ENCODE measurements around the gene NRXN2.
A peak's percentile ranks its signal among the peaks of the same experiment; 100 is the strongest.

Gene NRXN2

DNA sequence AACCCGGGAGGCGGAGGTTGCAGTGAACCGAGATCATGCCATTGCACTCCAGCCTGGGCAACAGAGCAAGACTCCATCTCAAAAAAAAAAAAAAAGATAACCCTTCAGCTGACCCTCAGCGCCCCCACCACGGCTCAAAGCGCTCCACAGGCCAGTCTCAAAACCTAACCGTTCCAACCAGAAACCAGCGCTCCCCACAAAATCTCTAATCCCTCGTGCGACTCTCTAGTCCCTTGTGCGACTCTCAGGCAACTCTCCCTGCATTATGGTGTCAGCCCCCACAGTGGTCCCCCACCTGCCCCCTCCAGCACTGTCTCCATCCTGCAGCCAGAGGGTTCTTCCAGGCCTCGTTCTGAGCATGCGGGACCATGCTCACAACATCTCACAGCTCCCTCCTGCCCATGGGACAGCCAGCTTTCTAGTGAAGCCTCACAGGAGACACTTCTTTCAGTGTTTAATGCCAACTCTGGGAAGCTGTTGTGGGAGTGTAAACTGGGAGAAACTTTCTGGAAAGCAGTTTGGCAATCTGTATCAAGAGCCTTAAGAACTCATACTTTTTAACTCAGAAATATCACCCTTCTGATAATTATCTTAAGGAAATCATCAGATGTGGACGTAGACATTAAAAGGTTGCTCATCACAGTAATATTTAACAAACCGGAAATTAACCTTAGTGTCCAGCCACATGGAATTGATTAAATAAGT lies 25.1 kb upstream of the NRXN2 start:
- Histone ChIP-seq H3K36me3 (replicated peaks in 1 of 2; ENCODE audit: control insufficient read depth in 2 of 2, insufficient read depth in 2 of 2, low read length in 2 of 2) (no peaks in the 10 kb centered on the region), H4K91ac (ENCODE audit: low read depth, low read length, poor library complexity) (no peak overlapping the region), H3K4me3 (ENCODE audit: low read length in 2 of 2) (no peak overlapping the region), H4K8ac (ENCODE audit: low read depth, low read length) (no peak overlapping the region), H2BK15ac (ENCODE audit: low read length) (no peak overlapping the region), H2BK12ac (ENCODE audit: low read length) (no peak overlapping the region), H3K27me3 (ENCODE audit: control insufficient read depth in 3 of 3, insufficient read depth in 3 of 3, low read depth in 1 of 3, low read length in 3 of 3) (peaks cover 12 to 27% (median 21%) of the 10 kb centered on the region in 3 experiments), H2BK5ac (ENCODE audit: low read length) (no peak overlapping the region), H3K79me1 (ENCODE audit: low read depth, low read length) (peaks cover 5% of the 10 kb centered on the region), H3K14ac (ENCODE audit: low read length) (no peak overlapping the region), H3K23ac (ENCODE audit: low read depth, low read length, poor library complexity) (no peak overlapping the region), H2BK120ac (ENCODE audit: low read depth, low read length) (no peak overlapping the region), H3K9me3 (replicated peaks in 1 of 2; ENCODE audit: control insufficient read depth in 2 of 2, insufficient read depth in 1 of 2, low read depth in 1 of 2, low read length in 2 of 2) (peaks cover 0 to 6% of the 10 kb centered on the region in 2 donors), H3K4me1 (ENCODE audit: control insufficient read depth in 2 of 2, insufficient read depth in 1 of 2, low read depth in 1 of 2, low read length in 2 of 2) (peaks cover 12 to 25% of the 10 kb centered on the region in 2 donors), H3K18ac (ENCODE audit: low read length) (peak overlapping the region; percentile 44), H3K4ac (ENCODE audit: low read length) (no peak overlapping the region), H3K27ac (replicated peaks; ENCODE audit: low read length) (no peak overlapping the region), H2AFZ (ENCODE audit: low read length) (no peak overlapping the region), H2AK5ac (ENCODE audit: low read depth, low read length) (no peak overlapping the region), H3K9ac (ENCODE audit: low read depth, low read length, poor library complexity) (no peak overlapping the region), H3K4me2 (ENCODE audit: insufficient read depth, low read length, poor library complexity, severe bottlenecking) (no peak overlapping the region)
- DNase-seq (ENCODE audit: low spot score): no peak
- no CpG with 5 or more reads among the region's 15 CpGs for WGBS, 2 donors (ENCODE audit: extremely low coverage in 2 of 2, insufficient read length in 2 of 2, insufficient replicate concordance in 1 of 2)

GRCh38 chr11:64746486-64746885 lies 23.5 kb upstream of the NRXN2 start:
- Histone ChIP-seq H3K14ac (ENCODE audit: low read length) (no peak overlapping the region), H2BK12ac (ENCODE audit: low read length) (no peak overlapping the region), H3K27ac (replicated peaks; ENCODE audit: low read length) (no peak overlapping the region), H2AFZ (ENCODE audit: low read length) (no peak overlapping the region), H3K9me3 (replicated peaks in 1 of 2; ENCODE audit: control insufficient read depth in 2 of 2, insufficient read depth in 1 of 2, low read depth in 1 of 2, low read length in 2 of 2) (peaks cover 0 to 6% of the 10 kb centered on the region in 2 donors), H2AK5ac (ENCODE audit: low read depth, low read length) (peak overlapping the region; percentile 94), H4K91ac (ENCODE audit: low read depth, low read length, poor library complexity) (no peak overlapping the region), H2BK15ac (ENCODE audit: low read length) (no peak overlapping the region), H3K36me3 (replicated peaks in 1 of 2; ENCODE audit: control insufficient read depth in 2 of 2, insufficient read depth in 2 of 2, low read length in 2 of 2) (no peaks in the 10 kb centered on the region), H3K4ac (ENCODE audit: low read length) (peak overlapping the region; percentile 76), H3K79me1 (ENCODE audit: low read depth, low read length) (peaks cover 5% of the 10 kb centered on the region), H2BK120ac (ENCODE audit: low read depth, low read length) (no peak overlapping the region), H3K18ac (ENCODE audit: low read length) (no peak overlapping the region), H2BK5ac (ENCODE audit: low read length) (no peak overlapping the region), H4K8ac (ENCODE audit: low read depth, low read length) (no peak overlapping the region), H3K4me1 (ENCODE audit: control insufficient read depth in 2 of 2, insufficient read depth in 1 of 2, low read depth in 1 of 2, low read length in 2 of 2) (peaks cover 24 to 25% of the 10 kb centered on the region in 2 donors), H3K27me3 (ENCODE audit: control insufficient read depth in 3 of 3, insufficient read depth in 3 of 3, low read depth in 1 of 3, low read length in 3 of 3) (peaks cover 27 to 43% (median 37%) of the 10 kb centered on the region in 3 experiments), H3K23ac (ENCODE audit: low read depth, low read length, poor library complexity) (no peak overlapping the region), H3K4me3 (ENCODE audit: low read length in 2 of 2) (no peak overlapping the region), H3K9ac (ENCODE audit: low read depth, low read length, poor library complexity) (no peak overlapping the region), H3K4me2 (ENCODE audit: insufficient read depth, low read length, poor library complexity, severe bottlenecking) (no peak overlapping the region)
- no CpG with 5 or more reads among the region's 10 CpGs for WGBS, 2 donors (ENCODE audit: extremely low coverage in 2 of 2, insufficient read length in 2 of 2, insufficient replicate concordance in 1 of 2)
- DNase-seq (ENCODE audit: low spot score): no peak

DNA sequence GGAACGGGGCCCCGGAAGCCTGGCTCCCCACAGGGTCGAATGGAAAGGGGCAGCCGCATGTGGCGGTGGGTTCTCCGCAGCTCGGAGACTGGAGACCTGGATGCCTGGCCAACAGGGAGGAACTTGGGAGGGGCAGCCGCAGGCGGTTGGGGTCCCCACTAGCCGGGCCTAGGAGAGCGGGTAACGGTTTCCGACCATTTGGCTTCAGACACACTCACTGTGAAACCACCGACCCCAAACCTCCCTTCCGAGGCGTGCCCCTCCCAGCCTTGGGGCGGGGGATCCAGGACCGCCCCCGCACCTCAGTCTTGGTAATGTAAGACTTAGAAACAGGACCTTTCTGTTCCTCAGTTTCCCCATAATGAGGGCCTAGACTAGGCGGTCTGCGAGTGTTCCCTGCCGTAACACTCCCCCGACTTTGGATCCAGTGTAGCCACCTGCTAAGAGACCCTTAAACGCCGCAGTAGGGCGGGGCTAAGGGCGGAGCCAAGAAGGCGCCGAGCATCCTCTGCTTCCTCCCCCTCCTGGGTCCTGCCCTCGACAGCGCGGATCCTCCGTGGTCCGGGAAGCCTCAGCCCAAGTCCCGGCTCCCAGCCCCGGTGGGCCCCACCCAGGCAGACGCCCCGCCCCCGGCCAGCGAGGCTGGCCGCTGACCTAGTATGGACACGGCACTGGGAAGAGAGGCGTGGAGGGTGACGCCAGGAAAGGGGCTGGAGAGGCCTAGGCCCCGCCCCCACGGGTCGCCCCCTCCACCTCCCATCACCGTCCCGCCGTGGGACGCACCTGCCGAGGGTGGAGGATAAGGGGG lies 22.7 kb upstream of the NRXN2 start:
- Histone ChIP-seq H2BK12ac (ENCODE audit: low read length) (no peak overlapping the region), H3K4me1 (ENCODE audit: control insufficient read depth in 2 of 2, insufficient read depth in 1 of 2, low read depth in 1 of 2, low read length in 2 of 2) (peaks cover 24 to 25% of the 10 kb centered on the region in 2 donors), H3K79me1 (ENCODE audit: low read depth, low read length) (peaks cover 5% of the 10 kb centered on the region), H3K9me3 (replicated peaks in 1 of 2; ENCODE audit: control insufficient read depth in 2 of 2, insufficient read depth in 1 of 2, low read depth in 1 of 2, low read length in 2 of 2) (peaks cover 0 to 6% of the 10 kb centered on the region in 2 donors), H2AK5ac (ENCODE audit: low read depth, low read length) (peak overlapping the region; percentile 6), H4K8ac (ENCODE audit: low read depth, low read length) (no peak overlapping the region), H3K18ac (ENCODE audit: low read length) (peak overlapping the region; percentile 81), H2BK15ac (ENCODE audit: low read length) (peak overlapping the region; percentile 83), H3K27ac (replicated peaks; ENCODE audit: low read length) (no peak overlapping the region), H2AFZ (ENCODE audit: low read length) (peak overlapping the region; percentile 89), H3K9ac (ENCODE audit: low read depth, low read length, poor library complexity) (no peak overlapping the region), H3K36me3 (replicated peaks in 1 of 2; ENCODE audit: control insufficient read depth in 2 of 2, insufficient read depth in 2 of 2, low read length in 2 of 2) (no peaks in the 10 kb centered on the region), H3K4me3 (ENCODE audit: low read length in 2 of 2) (peak overlapping the region; percentile 41 to 73), H3K27me3 (ENCODE audit: control insufficient read depth in 3 of 3, insufficient read depth in 3 of 3, low read depth in 1 of 3, low read length in 3 of 3) (peaks cover 30 to 51% (median 44%) of the 10 kb centered on the region in 3 experiments), H4K91ac (ENCODE audit: low read depth, low read length, poor library complexity) (no peak overlapping the region), H3K23ac (ENCODE audit: low read depth, low read length, poor library complexity) (peak overlapping the region; percentile 93), H3K4me2 (ENCODE audit: insufficient read depth, low read length, poor library complexity, severe bottlenecking) (peak overlapping the region; percentile 99), H3K14ac (ENCODE audit: low read length) (peak overlapping the region; percentile 17), H3K4ac (ENCODE audit: low read length) (peak overlapping the region; percentile 76), H2BK120ac (ENCODE audit: low read depth, low read length) (peak overlapping the region; percentile 91), H2BK5ac (ENCODE audit: low read length) (no peak overlapping the region)
- no CpG with 5 or more reads among the region's 52 CpGs for WGBS, 2 donors (ENCODE audit: extremely low coverage in 2 of 2, insufficient read length in 2 of 2, insufficient replicate concordance in 1 of 2)
- peak; percentile 66 for DNase-seq (ENCODE audit: low spot score)

- Histone ChIP-seq H3K27ac (replicated peaks; ENCODE audit: low read length) (no peak overlapping the region), H2BK120ac (ENCODE audit: low read depth, low read length) (peak overlapping the region; percentile 91), H2BK5ac (ENCODE audit: low read length) (no peak overlapping the region), H3K18ac (ENCODE audit: low read length) (peak overlapping the region; percentile 81), H2AK5ac (ENCODE audit: low read depth, low read length) (peak overlapping the region; percentile 6), H3K9me3 (replicated peaks in 1 of 2; ENCODE audit: control insufficient read depth in 2 of 2, insufficient read depth in 1 of 2, low read depth in 1 of 2, low read length in 2 of 2) (peaks cover 0 to 7% of the 10 kb centered on the region in 2 donors), H4K8ac (ENCODE audit: low read depth, low read length) (no peak overlapping the region), H3K9ac (ENCODE audit: low read depth, low read length, poor library complexity) (peak overlapping the region; percentile 60), H4K91ac (ENCODE audit: low read depth, low read length, poor library complexity) (no peak overlapping the region), H3K4ac (ENCODE audit: low read length) (no peak overlapping the region), H3K4me3 (ENCODE audit: low read length in 2 of 2) (peak overlapping the region; percentile 41 to 73), H3K79me1 (ENCODE audit: low read depth, low read length) (peaks cover 5% of the 10 kb centered on the region), H3K4me2 (ENCODE audit: insufficient read depth, low read length, poor library complexity, severe bottlenecking) (peak overlapping the region; percentile 99), H2BK12ac (ENCODE audit: low read length) (peak overlapping the region; percentile 16), H3K36me3 (replicated peaks in 1 of 2; ENCODE audit: control insufficient read depth in 2 of 2, insufficient read depth in 2 of 2, low read length in 2 of 2) (no peaks in the 10 kb centered on the region), H3K14ac (ENCODE audit: low read length) (peak overlapping the region; percentile 17), H3K4me1 (ENCODE audit: control insufficient read depth in 2 of 2, insufficient read depth in 1 of 2, low read depth in 1 of 2, low read length in 2 of 2) (peaks cover 24 to 25% of the 10 kb centered on the region in 2 donors), H2BK15ac (ENCODE audit: low read length) (peak overlapping the region; percentile 83), H3K27me3 (ENCODE audit: control insufficient read depth in 3 of 3, insufficient read depth in 3 of 3, low read depth in 1 of 3, low read length in 3 of 3) (peaks cover 30 to 54% (median 50%) of the 10 kb centered on the region in 3 experiments), H3K23ac (ENCODE audit: low read depth, low read length, poor library complexity) (peak overlapping the region; percentile 93), H2AFZ (ENCODE audit: low read length) (peak overlapping the region; percentile 89)
- WGBS, 2 donors (ENCODE audit: extremely low coverage in 2 of 2, insufficient read length in 2 of 2, insufficient replicate concordance in 1 of 2): no CpG with 5 or more reads among the region's 20 CpGs
- DNase-seq (ENCODE audit: low spot score): no peak
Observed at GRCh38 chr11:64745189-64745520, 22.2 kb upstream of the NRXN2 start.

Data from neuronal stem cell (in vitro differentiated cells).